Measurements from ENCODE around the gene HOXA6. TPM values are rescaled to one million over a fixed set of nuclear protein-coding genes. Genes with fewer than 3 reads are reported as not detected.

HOXA6 gene
- total RNA-seq, 1 experiment from 2014 or later, result 0.65 TPM

DNA sequence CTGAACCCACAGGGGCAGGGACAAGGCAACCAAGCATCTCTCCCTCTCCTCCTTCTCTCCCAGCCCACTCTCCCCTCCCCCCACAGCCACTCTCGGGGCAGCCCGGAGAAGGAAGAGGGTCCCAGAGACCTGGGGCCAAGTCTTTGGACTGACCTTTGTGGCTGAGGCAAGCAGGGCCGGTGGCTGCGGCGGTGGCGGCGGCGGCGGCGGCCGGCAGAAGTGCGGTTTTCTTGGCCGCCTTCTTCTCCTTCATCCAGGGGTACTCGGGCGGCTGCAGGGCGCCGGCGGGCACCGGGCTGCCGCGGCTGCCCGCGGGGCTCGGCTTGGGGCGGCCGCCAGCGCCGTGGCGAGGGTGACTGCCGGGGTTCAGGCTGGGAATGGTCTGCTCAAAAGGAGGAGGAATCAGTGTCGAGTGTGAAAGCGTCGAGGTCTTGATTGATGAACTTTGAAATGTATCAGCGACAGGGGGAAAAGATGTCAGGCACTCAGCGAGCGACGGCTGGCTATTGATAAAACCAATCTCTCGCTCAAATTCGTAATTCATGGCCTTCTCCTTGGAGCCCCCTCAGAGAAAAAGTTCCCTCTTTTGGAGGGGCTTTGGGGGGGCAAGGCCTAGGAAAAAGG, 45.5 kb downstream of the HOXA6 start:
- Histone ChIP-seq H3K79me2 (ENCODE audit: low read depth) (peaks cover 9% of the 10 kb centered on the region), H3F3A (ENCODE audit: insufficient read depth, low read depth) (peaks cover 39% of the 10 kb centered on the region), H3K36me3 (ENCODE audit: low read depth) (peaks cover 11% of the 10 kb centered on the region), H3K27ac (no peak overlapping the region), H3K9me2 (ENCODE audit: insufficient read depth) (no peaks in the 10 kb centered on the region), H4K20me1 (ENCODE audit: insufficient read depth) (no peaks in the 10 kb centered on the region), H3K4me1 (replicated peaks; ENCODE audit: insufficient read depth) (peaks cover 15% of the 10 kb centered on the region), H3K9me3 (ENCODE audit: insufficient read depth, low read depth) (no peaks in the 10 kb centered on the region), H3K27me3 (ENCODE audit: insufficient read depth, low read depth) (no peaks in the 10 kb centered on the region), H3K4me2 (no peak overlapping the region), H3K4me3 (no peak overlapping the region), H2AFZ (no peak overlapping the region)
- CTCF ChIA-PET, result no interaction called here
- BruUV-seq (replicated peaks), result no TSS peak
- DNase-seq, result no peak
- TF ChIP-seq, protein P1, sequence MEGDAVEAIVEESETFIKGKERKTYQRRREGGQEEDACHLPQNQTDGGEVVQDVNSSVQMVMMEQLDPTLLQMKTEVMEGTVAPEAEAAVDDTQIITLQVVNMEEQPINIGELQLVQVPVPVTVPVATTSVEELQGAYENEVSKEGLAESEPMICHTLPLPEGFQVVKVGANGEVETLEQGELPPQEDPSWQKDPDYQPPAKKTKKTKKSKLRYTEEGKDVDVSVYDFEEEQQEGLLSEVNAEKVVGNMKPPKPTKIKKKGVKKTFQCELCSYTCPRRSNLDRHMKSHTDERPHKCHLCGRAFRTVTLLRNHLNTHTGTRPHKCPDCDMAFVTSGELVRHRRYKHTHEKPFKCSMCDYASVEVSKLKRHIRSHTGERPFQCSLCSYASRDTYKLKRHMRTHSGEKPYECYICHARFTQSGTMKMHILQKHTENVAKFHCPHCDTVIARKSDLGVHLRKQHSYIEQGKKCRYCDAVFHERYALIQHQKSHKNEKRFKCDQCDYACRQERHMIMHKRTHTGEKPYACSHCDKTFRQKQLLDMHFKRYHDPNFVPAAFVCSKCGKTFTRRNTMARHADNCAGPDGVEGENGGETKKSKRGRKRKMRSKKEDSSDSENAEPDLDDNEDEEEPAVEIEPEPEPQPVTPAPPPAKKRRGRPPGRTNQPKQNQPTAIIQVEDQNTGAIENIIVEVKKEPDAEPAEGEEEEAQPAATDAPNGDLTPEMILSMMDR (conservative IDR thresholded peaks at IDR 0.05), result no peak
- no peak for TF ChIP-seq EZH2 (IDR thresholded peaks at IDR 0.05; ENCODE audit: low read depth)
- intact Hi-C loops (cut with micrococcal nuclease; ENCODE audit: unreplicated experiment), result no loop called here
- POLR2A ChIA-PET (ENCODE audit: unreplicated experiment), result no interaction called here

GRCh38 chr7:27101171-27101956, 46.2 kb downstream of the HOXA6 start:
- Histone ChIP-seq H3K9me3 (ENCODE audit: insufficient read depth, low read depth) (no peaks in the 10 kb centered on the region), H3K27ac (no peak overlapping the region), H3K27me3 (ENCODE audit: insufficient read depth, low read depth) (no peaks in the 10 kb centered on the region), H3K4me1 (replicated peaks; ENCODE audit: insufficient read depth) (peaks cover 17% of the 10 kb centered on the region), H4K20me1 (ENCODE audit: insufficient read depth) (no peaks in the 10 kb centered on the region), H3K79me2 (ENCODE audit: low read depth) (0 out of 2 replicates have a peak, but pooled peaks cover 5% of the 10 kb centered on the region), H3K4me3 (no peak overlapping the region), H3K36me3 (ENCODE audit: low read depth) (peaks cover 6% of the 10 kb centered on the region; the same call in 1 of the 2 replicates), H2AFZ (no peak overlapping the region), H3K4me2 (no peak overlapping the region), H3F3A (ENCODE audit: insufficient read depth, low read depth) (peaks cover 34% of the 10 kb centered on the region), H3K9me2 (ENCODE audit: insufficient read depth) (no peaks in the 10 kb centered on the region)
- intact Hi-C loops (cut with micrococcal nuclease; ENCODE audit: unreplicated experiment), result no loop called here
- DNase-seq, result no peak
- TF ChIP-seq EZH2 (IDR thresholded peaks at IDR 0.05; ENCODE audit: low read depth), result no peak
- TF ChIP-seq, protein P1 (conservative IDR thresholded peaks at IDR 0.05), result no peak
- ChIA-PET CTCF (no interaction called here), POLR2A (ENCODE audit: unreplicated experiment) (interaction anchor here (0.6 kb wide), 1 partner anchor 30 kb away, joined by 5 read pairs; no protein-coding TSS in a partner anchor)
- no TSS peak for BruUV-seq (replicated peaks)

DNA sequence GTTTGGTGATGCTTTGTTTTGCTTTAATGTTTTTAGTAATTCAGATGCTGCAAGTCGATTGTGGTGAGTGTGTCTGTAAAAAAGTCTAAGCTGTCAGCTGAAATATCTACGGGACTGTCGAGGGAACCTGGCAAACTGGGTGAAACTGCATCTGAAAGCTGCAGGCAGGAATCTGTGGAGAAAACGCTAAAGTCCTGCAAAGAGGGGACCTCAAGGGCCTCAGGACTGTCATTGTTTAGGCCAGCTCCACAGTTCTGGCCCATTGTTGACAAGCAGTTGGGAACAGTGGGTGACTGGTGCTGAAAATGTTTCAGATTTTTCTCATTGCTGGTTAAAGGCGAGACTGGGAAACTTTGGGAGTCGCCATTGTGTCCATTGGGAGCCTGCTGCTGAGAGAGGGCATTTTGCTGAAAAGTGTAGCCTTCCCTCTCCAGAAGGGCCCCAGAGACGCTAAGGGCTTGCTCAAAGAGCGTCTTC, 46.8 kb downstream of the HOXA6 start:
- intact Hi-C loops (cut with micrococcal nuclease; ENCODE audit: unreplicated experiment), result no loop called here
- H3K27me3 ChIP-seq (ENCODE audit: insufficient read depth, low read depth), result no peaks in the 10 kb centered on the region
- H3K4me3 ChIP-seq, result no peak overlapping the region
- H3K27ac ChIP-seq, result 0 out of 2 replicates have a peak overlapping the region, but pooled peaks have one; percentile 6
- H3F3A ChIP-seq (ENCODE audit: insufficient read depth, low read depth), result peaks cover 28% of the 10 kb centered on the region
- H3K36me3 ChIP-seq (ENCODE audit: low read depth), result peaks cover 6% of the 10 kb centered on the region; the same call in 1 of the 2 replicates
- H3K4me1 ChIP-seq (replicated peaks; ENCODE audit: insufficient read depth), result peaks cover 17% of the 10 kb centered on the region
- no peak for TF ChIP-seq EZH2 (IDR thresholded peaks at IDR 0.05; ENCODE audit: low read depth)
- TF ChIP-seq, protein P1 (conservative IDR thresholded peaks at IDR 0.05), result no peak
- H4K20me1 ChIP-seq (ENCODE audit: insufficient read depth), result no peaks in the 10 kb centered on the region
- H2AFZ ChIP-seq, result no peak overlapping the region
- no TSS peak for BruUV-seq (replicated peaks)
- no peak overlapping the region for H3K4me2 ChIP-seq
- ChIA-PET CTCF (no interaction called here), POLR2A (ENCODE audit: unreplicated experiment) (interaction anchor here (0.6 kb wide), 1 partner anchor 29 kb away, joined by 5 read pairs; no protein-coding TSS in a partner anchor)
- H3K9me3 ChIP-seq (ENCODE audit: insufficient read depth, low read depth), result no peaks in the 10 kb centered on the region
- DNase-seq, result no peak
- H3K79me2 ChIP-seq (ENCODE audit: low read depth), result 0 out of 2 replicates have a peak, but pooled peaks cover 1% of the 10 kb centered on the region
- H3K9me2 ChIP-seq (ENCODE audit: insufficient read depth), result no peaks in the 10 kb centered on the region
